HG02885 (cell line): ENCODE measurements around the gene CD44.

Experiments
- ATAC-seq: cut with Tn5 transposase; IDR thresholded peaks from one replicate; pipeline ENCODE4 v1.9.1; 2021; ENCODE audit warnings: mild to moderate bottlenecking; ENCODE audit not compliant: unreplicated experiment, poor library complexity

The CD44 gene

GRCh38 chr11:35232891-35233330 lies 93.9 kb downstream of the CD44 start:
- ATAC-seq, result no peak

GRCh38 chr11:35233518-35233917 lies 94.5 kb downstream of the CD44 start:
- no peak for ATAC-seq

- ATAC-seq, result no peak
Observed at GRCh38 chr11:35234460-35235156, 95.6 kb downstream of the CD44 start.

GRCh38 chr11:35235157-35235468 lies 96.1 kb downstream of the CD44 start:
- ATAC-seq, result no peak

- ATAC-seq, result no peak
Observed at GRCh38 chr11:35235498-35235897, 96.5 kb downstream of the CD44 start.

- no peak for ATAC-seq
Observed at GRCh38 chr11:35235936-35236666, 97.1 kb downstream of the CD44 start.

- ATAC-seq, result no peak
Observed at GRCh38 chr11:35236667-35237003, 97.7 kb downstream of the CD44 start.

- ATAC-seq, result no peak
Observed at GRCh38 chr11:35237351-35237750, 98.4 kb downstream of the CD44 start.

- ATAC-seq, result no peak
Observed at GRCh38 chr11:35237860-35238715, 99.1 kb downstream of the CD44 start.

- ATAC-seq, result no peak
Observed at GRCh38 chr11:35238882-35239281, 99.9 kb downstream of the CD44 start.

GRCh38 chr11:35239471-35240075 lies 100.6 kb downstream of the CD44 start:
- ATAC-seq, result no peak

- ATAC-seq, result no peak
Observed at GRCh38 chr11:35241083-35241482, 102.1 kb downstream of the CD44 start.

GRCh38 chr11:35241531-35241930 lies 102.6 kb downstream of the CD44 start:
- no peak for ATAC-seq

GRCh38 chr11:35242412-35243242 lies 103.7 kb downstream of the CD44 start:
- no peak for ATAC-seq

GRCh38 chr11:35243774-35244173 lies 104.8 kb downstream of the CD44 start:
- no peak for ATAC-seq

- no peak for ATAC-seq
Observed at GRCh38 chr11:35245056-35245455, 106.1 kb downstream of the CD44 start.

GRCh38 chr11:35245786-35246185 lies 106.8 kb downstream of the CD44 start:
- ATAC-seq, result no peak

- no peak for ATAC-seq
Observed at GRCh38 chr11:35246745-35247144, 107.8 kb downstream of the CD44 start.

GRCh38 chr11:35247428-35247827 lies 108.5 kb downstream of the CD44 start:
- ATAC-seq, result no peak

- ATAC-seq, result no peak
Observed at GRCh38 chr11:35247863-35248262, 108.9 kb downstream of the CD44 start.
